NCI-H1105 (cell line): Measurements from ENCODE around the gene CACNA1H.
"Not testable (repeated sequence)": the region's sequence is repeated elsewhere in the genome, so short reads cannot be mapped to it uniquely, and the experiment has no call there.

ENCODE experiments used
- DNase-seq: peaks from one replicate; lab custom pipeline; 2025; lab: John Stamatoyannopoulos, UW

The CACNA1H gene

DNA sequence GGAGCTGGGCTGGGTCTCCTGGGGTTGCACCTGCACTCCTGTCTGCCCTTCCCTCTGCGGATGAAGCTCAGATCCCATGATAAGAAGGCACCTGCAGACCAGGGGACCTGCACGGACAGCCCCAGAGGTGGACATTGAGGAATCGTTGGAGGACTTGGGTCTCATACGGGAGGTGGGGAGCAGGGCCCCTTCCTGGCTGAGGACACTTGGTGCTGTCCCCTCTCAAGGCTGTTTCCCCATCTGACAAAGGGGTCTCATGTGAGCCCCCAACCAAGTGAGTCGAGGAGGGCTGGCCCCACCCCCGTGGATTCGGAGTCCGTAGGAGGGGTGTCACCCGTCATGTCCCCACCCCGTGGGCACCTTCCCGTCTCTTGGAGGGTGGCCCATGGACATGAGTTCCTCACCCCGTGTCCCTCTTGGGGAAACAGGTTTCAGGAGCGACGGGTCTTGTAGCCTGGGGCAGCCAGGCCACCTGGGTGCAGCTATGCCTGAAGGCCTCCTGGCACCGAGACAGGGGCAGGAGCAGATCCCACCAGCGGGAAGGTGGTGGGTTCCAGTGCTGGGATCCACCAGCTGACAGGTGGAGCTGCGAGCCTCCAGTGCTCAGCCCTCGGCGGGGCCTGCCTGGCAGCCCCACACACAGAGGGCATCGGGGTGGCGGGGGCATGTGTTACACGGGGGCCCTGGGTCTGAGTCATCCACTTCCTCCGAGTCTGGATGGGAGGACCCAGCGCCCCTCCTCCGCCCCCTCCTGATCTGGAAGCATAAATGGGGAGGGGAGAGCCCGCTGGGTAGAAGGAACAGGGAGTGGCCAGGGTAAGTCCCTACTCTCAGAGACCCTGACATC lies 102.6 kb downstream of the CACNA1H start, which contains the start of gene TPSD1:
Gene TPSD1, plus strand, starts transcription at position 794 of the 847 bp plus-strand sequence. CDS start 212 bp downstream, outside the sequence.
- not testable (repeated sequence) for DNase-seq

DNA sequence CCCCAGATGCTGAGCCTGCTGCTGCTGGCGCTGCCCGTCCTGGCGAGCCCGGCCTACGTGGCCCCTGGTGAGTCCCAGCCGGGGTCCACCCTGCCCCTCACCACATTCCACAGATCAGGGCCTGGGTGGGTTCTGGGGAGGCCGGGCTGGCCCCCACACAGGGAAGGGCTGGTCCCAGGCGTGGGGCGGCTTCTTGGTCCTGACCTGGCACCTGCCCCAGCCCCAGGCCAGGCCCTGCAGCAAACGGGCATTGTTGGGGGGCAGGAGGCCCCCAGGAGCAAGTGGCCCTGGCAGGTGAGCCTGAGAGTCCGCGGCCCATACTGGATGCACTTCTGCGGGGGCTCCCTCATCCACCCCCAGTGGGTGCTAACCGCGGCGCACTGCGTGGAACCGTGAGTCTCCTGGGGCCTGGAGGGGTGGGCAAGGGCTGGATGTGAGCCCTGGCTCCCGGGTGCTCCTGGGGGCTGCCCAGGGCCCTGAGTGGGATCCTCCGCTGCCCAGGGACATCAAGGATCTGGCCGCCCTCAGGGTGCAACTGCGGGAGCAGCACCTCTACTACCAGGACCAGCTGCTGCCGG lies 103.5 kb downstream of the CACNA1H start:
- not testable (repeated sequence) for DNase-seq

DNA sequence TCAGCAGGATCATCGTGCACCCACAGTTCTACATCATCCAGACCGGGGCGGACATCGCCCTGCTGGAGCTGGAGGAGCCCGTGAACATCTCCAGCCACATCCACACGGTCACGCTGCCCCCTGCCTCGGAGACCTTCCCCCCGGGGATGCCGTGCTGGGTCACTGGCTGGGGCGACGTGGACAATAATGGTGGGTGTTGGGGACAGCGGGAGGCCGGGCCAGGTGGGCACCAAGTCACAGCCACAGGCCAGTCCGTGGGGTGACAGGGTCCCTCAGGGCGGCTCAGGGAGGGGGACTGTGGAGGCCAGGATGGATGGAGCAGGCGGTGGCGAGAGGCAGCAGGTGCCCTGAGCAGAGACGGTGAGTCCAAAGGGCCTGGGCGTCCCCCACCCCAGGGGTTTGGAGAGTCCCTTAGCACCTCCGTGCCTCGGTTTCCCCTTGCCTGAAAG lies 104.0 kb downstream of the CACNA1H start:
- DNase-seq: no peak

DNA sequence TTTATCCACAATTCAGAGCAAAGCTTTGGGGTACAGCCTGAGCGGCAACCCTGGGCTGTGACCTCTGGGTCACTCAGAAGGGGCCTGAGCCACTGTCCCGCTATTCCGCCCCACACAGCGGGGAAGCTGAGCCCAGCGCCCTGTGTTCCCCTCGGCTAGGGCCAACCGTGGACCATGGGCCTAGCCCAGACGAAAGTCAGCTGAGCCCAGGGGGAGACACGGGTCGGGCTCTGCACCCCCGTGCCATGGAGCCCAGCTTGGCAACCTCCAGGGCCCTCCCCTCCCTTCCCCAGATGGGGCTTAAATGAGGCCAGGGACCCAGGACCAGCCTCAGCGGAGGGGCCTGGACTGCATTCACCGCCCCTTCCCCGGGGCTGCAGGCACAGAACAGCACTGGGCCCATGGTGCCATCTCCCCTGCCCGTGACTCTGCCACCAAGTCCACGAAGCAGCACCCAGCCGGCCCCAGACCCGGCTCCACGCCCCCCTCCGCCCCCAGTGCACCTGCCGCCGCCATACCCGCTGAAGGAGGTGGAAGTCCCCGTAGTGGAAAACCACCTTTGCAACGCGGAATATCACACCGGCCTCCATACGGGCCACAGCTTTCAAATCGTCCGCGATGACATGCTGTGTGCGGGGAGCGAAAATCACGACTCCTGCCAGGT lies 104.8 kb downstream of the CACNA1H start:
- no peak for DNase-seq

DNA sequence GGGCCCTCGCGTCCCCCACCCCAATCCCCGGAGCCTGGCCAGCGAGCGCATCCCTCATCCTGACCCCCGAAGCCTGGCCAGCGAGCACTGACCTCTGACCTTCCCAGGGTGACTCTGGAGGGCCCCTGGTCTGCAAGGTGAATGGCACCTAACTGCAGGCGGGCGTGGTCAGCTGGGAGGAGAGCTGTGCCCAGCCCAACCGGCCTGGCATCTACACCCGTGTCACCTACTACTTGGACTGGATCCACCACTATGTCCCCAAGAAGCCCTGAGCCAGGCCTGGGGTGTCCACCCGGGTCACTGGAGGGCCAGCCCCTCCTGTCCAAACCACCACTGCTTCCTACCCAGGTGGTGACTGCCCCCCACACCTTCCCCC lies 105.3 kb downstream of the CACNA1H start:
- no peak for DNase-seq

DNA sequence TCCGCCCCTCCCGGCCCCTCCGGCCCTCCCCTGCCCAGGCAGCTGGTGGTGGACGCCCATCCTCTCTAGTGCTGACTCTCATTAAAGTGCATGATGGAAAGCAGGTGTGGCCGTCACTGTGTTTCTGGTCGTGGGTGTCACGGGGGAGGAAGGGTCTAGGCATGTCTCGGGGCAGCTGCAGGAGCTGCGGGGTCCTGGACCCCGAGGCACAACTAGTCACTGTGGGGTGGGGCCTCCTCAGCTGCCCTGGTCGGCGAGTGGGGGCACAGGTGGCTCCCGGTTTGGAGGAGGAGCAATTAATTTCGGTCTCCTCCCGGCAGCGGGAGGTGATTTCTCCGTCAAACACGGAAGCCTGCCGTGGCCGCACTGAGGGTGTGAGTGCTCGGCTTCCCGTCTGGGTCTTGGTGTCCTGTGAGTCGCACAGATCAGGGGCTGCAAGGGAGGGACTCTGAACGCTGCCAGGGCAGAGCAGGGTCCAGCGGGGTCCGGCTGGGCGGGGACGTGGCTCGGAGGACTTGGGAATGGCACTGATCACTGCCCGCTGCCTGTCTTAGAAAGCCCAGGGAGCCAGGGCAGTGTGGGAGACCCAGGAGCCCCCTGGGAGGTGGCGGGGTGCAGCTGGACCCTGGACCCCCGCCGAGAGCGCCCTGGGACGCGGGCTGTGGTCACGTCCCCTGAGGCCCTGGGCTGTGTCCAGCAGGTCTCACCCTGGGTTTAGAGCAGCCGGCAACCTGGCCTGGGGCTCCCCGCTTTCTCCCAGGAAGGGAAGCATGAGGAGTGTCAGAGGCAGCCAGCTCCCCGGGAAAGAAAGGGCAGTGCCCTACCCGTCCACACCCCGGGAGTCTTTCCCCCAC lies 106.2 kb downstream of the CACNA1H start:
- DNase-seq: no peak

DNA sequence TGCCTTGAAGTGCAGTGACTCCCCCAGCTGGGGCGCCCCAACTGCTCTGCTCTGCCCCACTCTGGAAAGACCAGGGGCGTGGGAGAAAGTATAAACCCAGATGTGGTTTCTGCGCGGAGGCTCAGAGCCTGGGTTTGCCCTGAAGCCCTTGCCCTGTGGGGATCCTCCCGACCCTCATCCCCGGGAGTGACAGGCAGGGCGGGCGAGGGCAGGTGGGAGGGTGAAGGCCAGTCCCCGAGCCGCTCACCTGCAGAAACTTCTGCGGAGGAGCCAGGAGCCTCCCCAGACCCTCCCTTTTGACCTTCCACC lies 106.8 kb downstream of the CACNA1H start:
- no peak for DNase-seq

DNA sequence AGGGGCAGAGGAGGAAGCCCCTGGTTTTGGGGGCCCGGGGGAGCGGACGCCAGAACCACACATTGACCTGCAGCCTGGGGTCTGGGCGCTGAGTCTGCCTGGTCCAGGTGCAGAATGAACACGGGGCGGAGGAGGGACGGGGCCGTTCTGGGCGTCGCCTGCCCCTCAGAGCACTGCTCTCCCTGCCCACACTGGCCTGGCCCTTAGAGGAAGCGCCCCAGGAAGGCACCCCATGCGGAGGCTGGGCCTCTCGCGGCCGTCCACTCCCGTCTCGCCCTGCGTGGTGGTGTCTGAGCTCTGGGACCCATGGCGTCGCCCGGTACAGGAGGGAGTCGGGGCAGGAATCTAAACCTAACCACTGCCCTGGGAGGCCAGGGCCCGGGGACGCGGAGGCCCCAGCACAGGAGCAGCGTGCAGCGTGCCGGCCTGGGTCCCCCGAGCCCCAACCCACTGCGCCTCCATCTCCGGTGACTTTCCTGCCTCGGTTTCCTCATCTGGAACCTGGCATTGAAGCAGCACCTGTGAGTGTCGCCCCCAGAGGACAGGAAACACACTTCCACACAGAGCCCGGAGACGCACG lies 107.3 kb downstream of the CACNA1H start:
- DNase-seq: no peak

DNA sequence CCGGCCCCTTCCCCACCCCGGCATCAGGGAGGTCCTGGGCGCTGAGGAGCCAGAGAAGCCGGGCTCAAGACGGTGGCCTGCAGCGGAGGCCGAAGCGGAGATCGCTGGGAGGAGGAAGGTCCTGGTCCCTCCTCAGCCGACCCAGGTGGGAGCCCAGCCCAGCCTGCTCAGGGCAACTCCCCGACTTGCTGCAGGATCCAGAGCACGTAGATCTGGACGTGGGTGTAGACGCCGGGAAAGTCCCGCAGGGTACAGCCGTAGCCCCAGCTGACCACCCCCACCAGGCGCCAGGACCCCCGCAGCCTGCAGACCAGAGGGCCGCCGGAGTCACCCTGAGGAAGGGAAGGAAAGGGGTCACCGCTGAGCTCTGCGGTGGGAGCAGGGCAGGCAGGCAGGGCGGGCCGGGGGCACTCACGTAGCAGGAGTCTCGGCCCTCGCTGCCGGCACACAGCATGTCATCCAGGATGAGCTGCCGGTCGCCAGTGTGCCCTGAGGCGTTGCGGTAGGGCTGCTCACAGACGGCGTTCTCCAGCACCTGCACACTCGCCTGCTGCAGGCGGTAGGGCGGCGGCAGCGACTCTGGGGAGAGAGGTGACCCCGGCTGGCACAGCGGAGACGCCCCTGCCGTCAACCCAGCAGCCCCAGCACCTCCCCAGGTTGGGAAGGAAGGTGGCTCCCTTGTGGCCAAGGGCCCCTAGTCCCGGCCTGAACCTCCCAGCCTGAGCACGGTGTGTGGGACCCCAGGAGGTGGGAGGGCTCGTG lies 108.4 kb downstream of the CACNA1H start:
- no peak for DNase-seq

DNA sequence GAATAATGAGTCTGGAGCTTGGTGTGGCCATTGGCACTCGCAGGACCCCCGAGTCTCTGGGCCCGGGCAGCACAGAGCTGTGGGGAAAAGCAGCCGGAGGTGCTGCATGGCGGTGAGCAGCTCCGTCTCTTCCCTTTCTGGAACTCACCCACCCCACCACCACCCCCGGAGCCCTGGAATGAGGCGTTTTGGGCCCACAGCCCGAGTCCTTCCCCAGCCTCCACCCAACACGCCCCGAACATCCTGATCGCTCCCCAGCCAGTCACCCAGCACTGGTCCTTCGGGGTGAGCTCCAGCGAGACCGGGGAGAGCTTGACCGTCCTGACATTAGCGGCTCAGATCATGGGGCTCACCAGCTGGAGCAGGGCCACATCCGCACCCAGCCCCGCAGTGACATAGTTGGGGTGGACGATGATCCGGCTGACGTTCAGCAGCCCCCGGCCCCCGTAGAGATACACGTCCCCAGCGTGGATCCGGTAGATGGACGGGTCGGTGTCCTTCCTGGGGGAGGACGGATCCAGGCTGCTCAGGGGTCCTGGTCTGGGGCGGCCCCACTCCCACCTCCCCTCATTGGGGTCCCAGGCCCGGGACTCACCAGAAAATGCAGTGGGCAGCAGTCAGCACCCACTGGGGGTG lies 109.4 kb downstream of the CACNA1H start:
- no peak for DNase-seq

DNA sequence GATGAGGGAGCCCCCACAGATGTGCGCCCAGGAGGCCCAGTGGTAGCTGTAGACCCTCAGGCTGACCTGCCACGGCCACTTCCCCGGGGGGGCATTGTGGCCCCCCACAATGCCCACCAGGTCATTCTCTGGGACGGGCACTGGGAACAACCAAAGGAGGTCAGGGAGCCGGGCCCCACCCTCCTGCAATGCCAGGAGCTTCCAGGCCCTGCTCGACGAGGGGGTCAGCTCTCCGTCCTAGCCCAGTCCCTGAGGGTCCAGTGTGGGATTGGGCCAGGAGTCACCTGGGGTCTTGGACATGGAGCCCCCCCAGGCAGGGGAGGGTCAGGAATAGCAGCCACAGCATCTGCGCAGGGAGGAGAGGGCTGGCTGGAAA lies 109.9 kb downstream of the CACNA1H start:
- no peak for DNase-seq

DNA sequence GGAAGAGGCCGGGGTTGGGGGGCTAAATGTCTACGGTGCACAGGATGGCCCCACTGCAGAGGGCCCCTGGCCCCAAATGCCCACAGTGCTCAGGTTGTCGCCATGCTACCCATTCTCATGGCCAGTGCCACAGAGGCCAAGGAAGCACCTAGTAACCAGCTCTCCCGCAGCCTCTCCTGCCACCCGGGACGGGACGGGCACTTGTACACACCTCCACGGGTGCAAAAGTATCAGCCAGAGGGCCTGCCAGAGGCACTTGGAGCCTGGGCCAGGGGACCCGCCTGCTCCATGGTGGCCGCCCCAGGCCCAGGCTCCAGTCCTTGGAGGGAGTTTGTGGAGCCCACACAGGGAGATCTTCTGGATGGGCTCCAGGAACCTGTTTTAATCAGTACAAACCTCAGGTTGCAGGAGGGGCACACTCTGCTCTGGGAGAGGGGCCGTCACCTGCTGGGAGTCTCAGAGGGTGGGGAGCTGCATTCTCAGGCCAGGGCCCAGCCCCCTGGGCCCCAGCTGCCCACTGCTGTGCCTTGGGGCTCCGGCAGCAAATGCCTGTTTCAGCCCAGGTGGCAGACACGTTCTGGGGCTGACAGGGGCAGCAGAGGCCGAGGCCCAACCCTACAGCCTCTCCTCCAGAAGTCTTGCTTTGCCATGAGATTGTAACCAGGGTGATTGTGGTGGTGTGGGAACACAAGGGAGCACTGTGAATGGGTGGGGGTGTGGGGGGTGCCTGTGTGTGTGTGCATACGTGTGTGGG lies 110.9 kb downstream of the CACNA1H start:
- no peak for DNase-seq

DNA sequence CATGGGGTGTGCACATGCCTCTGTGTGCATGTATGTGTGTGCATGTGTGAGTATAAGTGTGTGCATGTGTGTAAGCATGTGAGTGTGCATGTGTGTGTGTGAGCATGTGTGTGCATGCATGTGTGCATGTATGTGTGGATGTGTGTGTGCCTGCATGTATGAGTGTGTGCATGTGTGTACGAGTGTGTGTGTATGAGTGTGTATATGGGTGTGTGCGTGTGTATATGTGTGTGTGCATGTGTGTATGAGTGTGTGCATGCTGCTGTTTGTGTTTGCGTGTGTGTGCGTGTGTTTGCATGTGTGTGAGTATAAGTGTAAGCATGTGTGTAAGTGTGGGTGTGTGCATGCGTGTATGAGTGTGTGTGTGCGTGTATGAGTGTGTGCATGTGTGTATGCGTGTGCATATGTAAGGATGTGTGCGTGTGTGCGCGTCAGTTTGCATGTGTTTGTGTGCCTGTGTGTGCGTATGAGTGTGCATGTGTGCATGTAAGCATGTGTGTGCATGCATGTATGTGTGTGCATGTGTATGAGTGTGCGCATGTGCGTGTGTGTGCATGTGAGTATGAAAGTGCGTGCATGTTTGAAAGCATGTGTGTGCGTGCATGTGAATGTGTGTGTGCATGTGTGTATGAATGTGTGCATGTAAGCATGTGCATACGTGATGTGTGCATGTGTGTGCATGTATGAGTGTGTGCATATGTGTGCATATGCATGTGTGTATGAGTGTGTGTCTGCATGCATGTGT lies 111.6 kb downstream of the CACNA1H start:
- no peak for DNase-seq

DNA sequence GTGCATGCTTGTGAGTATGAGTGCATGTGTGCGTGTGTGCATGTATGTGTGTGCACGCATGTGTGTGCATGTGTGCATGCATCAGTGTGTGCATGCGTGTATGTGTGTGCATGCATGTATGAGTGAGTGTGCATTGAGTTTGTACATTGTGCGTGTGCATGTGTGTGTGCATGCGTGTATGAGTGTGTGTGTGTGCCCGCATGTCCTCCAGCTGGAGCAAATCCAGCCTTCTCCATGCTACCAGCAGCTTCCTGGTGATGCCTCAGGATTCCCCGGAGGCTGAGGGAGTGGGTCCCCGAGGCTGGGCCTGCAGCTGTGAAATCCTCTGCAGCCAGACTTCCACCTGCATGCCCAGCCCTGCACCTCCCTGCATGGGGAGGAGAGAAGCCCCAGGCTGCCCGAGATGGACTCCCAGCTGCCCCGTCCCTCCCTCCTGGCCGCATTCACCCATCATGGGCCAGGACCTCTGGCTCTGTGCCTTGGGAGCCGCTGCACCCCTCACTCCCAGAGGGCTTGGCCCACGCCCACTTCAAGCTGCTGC lies 112.3 kb downstream of the CACNA1H start:
- no peak for DNase-seq

DNA sequence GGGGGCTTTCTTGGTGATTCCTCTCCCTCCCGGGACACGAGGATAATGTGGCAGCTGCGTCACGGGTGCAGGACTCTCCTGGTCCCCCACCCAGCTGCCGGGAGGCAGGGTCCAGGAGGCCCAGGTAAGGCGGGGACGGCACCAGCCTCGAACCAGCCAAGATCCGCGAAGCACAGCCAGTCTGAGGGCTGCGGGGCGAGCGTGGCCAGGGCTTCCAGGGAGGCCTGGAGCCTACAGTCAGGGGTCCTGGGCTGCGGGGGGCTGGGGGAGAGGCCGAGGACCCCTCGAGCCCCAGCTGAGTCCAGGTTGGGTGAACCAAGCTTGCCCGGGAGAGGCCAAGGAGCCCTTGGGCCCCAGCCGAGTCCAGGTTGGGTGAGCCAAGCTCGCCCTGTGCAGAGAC lies 112.9 kb downstream of the CACNA1H start:
- no peak for DNase-seq

DNA sequence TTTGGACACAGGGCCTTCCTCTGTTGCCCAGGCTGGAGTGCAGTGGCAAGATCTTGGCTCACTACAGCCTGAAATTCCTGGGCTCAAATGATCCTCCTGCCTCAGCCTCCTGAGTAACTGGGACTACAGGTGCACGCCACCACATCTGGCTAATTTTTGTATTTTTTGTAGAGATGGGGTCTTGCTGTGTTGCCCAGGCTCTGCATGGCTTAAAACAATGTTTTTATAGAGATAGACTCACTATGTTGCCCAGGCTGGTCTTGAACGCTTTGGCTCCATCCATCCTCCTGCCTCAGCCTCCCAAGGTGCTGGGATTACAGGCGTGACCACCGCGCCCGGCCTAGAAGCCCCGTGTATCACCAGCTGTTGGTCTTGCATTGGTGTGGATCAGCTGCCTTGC lies 116.5 kb downstream of the CACNA1H start:
- not testable (repeated sequence) for DNase-seq

DNA sequence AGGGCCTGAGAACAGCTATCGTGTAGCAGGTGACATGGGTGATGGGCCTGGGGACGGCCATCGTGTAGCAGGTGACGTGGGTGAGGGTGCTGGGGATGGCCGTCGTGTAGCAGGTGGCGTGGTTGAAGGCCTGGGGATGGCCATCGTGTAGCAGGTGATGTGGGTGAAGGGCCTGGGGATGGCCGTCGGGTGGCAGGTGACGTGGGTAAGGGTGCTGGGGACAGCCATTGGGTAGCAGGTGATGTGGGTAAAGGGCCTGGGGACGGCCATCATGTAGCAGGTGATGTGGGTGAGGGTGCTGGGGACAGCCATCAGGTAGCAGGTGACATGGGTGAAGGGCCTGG lies 118.4 kb downstream of the CACNA1H start:
- DNase-seq: no peak
